GM19467 (cell line): ENCODE data around the gene CNBP.
"Not testable (repeated sequence)": the region's sequence is repeated elsewhere in the genome, so short reads cannot be mapped to it uniquely, and the experiment has no call there.

Experiments
- ATAC-seq: cut with Tn5 transposase; IDR thresholded peaks from one replicate; pipeline ENCODE4 v1.9.1; 2021; ENCODE audit warnings: mild to moderate bottlenecking, moderate library complexity; ENCODE audit not compliant: unreplicated experiment

CNBP gene

DNA sequence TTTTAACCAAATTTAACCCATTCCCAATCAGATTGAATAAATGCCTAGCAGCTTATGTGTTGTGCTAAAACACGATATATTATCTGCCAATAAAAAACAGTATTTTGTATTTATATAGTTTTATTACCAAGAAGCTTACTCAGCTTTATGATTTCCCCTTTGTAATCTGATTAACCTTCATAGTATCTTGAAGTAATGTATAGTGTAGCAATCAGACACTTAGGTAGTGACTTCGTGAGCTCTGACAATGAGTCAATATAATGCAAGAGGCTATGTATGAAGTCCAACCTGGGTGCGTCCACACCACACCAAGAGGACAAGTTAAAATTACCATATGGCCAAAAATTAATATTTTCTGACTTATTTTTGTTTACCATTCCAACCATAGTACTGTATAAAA is 2.1 kb upstream of the CNBP start:
- ATAC-seq = no peak

DNA sequence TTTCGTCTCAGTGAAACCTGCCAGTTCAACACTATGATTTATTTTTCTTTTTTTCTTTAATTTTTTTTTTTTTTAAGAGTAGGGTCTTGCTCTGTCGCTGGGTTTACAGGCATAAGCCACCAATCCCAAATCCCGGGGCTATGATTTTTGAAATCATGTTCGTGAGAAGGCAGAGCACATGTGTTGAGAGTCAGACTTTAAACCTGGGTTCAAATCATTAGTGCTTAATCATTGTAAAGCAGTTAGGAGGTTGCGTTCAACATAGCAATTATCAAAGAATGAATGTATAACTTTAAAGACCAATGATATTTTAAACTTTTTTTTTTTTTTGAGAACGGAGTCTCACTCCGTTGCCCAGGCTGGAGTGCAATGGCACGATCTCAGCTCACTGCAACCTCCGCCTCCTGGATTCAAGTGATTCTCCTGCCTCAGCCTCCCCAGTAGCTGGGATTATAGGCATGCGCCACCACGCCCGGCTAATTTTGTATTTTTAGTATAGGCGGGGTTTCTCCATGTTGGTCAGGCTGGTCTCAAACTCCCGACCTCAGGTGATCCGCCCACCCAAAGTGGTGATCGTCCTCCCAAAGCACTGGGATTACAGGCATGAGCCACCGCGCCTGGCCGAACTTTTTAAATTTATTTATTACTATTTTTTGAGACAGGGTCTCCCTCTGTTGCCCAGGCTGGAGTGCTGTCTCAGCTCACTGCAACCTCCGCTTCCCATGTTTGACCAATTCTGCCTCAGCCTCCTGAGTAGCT is 1.3 kb upstream of the CNBP start:
- not testable (repeated sequence) for ATAC-seq

DNA sequence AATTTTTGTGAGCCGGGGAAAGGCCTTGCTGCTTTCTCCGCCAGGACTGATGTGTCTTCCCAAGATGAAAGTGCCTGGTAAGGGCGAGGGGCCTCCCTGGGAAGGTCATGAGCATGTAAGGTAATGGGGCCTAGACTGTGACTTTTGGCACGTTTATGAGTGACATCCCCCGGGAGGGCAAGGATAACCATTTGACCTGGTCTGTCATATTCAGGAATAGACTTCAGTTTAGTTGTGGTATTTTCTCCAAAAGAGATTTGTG is 631 bp upstream of the CNBP start:
- no peak for ATAC-seq

DNA sequence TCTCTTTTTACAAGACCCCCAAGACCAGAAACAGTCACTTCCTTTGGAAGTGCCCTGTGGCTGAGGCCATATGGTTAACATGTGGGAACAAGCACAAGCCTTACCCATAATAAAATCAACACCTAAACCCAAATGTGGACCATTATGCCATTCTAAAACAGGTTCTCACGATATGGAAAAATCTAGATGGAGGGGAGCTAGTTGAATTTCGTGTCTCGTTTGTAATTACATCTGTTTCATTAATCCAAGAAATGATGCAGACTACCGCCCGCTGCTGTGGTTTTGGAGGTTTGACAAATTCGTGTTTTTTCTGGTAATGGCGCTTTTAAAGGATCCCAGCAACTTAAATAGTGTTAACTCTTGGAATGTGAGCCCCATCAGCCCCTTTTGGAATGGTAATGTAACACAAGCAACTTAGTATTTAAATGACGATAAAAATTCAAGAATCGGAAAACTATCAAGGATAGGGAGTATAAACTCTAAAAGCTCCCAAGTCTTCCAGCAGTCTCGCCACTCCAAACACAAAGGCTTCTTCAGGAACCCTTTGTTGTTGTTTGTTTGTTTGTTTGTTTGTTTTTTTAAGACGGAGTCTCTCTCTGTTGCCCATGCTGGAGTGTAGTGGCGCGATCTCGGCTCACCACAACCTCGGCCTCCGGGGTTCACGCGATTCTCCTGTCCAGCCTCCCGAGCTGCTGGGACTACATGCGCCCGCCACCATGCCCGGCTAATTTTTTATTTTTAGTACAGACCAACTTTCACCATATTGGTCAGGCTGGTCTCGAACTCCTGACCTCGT is 1.1 kb downstream of the CNBP start:
- ATAC-seq = no peak

DNA sequence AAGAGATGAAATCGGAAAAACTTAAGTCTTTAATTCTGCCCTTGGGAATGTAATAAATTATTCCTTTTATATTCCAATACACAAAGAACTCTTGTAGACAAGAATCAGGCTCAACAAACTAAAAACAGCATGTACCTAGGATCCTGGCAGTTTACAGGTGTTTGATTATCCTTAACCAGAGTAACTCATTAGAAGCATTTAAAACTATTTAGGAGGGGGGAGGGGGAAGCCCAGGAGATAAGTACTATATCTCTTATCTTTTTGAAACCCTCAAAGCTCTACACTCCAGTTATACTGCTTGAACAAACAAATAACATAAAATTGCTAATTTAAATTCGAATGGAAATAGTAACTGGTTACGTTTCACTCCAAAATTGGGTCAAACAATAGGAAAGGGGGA is 1.9 kb downstream of the CNBP start:
- ATAC-seq = no peak

DNA sequence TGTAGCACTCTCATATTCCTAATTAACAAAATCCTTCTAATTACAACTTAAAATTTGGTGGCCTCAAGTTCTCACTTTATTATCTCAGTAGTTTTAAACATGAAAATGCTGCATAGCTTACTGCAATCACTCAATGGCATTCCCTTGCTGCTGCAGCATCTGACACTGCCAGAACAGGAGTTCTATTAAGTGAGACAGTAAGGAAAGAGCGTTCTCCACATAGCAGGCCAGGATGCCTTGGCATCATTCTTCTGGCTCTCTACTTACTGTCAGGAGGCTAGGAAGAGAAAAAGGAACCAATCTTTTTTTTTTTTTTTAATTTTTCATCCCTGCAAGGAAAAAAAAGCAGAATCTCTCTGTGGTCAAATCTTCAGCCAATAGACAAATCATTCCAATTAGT is 3.2 kb downstream of the CNBP start:
- no peak for ATAC-seq

DNA sequence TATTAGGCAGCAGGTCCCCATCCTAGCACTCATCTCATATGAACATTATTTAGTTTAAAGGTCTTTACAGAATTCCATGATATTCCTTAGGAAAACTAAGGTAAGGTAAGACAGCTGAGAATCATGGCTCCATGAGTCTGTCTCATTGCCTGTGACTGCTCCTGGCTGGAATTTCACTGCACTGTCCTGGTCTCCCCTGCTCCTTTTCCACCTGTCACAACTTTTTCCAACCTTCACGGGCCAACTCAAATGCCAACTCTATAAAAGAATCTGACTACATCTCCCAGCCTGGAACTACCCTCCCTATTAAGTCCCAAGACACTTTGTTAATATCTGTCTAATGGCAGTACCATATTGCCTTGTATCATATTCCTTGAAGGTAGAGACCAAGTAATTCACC is 7.6 kb downstream of the CNBP start:
- ATAC-seq = no peak

DNA sequence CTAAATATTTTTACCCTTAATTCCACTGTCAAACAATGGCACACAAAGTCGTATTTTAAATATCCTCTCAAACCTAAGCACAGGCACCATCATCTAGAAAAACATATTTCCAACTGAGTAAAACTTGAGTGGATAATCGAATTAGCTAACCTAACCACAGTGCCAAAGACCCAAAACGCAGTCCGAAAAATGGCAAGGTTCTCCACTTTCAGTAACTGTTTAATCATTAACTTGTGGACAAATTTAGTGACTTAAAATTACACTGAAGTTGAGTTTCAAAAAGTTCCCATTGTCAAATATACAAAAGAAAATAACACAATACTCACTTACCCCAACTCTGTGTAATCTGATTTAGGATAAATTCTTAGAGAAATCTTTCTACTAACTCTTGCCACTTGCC is 10.0 kb downstream of the CNBP start:
- no peak for ATAC-seq

DNA sequence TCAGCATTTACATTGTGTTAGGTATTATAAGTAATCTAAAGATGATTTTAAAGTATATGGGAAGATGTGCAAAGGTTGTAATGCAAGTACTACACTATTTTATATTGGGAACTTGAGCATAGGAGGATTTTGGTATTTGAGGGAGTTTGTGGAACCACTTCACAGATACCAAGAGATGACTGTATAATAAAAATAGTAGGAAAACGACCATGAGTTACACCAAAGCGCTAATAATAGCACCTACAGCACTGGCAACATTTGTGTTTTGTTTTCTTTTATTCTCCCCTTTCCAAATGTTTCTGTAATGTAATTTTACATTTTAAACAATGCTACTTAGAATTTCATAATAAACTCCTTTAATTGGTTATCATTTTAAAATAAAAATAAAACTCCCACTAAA is 10.5 kb downstream of the CNBP start:
- ATAC-seq = no peak

DNA sequence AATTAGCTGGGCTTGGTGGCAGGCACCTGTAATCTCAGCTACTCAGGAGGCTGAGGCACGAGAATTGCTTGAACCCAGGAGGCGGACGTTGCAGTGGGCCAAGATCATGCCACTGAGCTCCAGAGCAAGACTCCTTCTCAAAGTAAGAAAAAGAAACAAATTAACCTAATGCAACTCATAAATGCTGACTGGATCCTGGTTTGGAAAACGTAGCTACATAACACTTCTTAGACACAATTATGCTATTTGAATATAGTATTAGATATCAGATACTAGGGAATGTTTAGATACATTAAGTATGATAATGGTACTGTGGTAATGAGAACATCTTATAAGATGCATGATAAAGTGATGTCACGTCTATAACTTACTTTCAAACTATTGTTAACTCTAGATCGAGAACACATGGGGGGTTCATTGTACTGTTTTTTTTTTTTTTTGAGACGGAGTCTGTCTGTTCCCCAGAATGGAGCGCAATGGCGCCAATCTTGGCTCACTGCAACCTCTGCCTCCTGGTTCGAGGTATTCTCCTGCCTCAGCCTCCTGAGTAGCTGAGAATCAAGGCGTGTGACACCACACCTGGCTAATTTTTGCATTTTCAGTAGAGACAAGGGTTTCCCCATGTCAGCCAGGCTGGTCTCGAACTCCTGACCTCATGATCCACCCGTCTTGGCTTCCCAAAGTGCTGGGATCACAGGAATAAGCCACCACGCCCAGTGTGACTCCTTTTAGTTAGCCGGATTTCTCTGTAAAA is 16.9 kb downstream of the CNBP start:
- ATAC-seq = no peak

DNA sequence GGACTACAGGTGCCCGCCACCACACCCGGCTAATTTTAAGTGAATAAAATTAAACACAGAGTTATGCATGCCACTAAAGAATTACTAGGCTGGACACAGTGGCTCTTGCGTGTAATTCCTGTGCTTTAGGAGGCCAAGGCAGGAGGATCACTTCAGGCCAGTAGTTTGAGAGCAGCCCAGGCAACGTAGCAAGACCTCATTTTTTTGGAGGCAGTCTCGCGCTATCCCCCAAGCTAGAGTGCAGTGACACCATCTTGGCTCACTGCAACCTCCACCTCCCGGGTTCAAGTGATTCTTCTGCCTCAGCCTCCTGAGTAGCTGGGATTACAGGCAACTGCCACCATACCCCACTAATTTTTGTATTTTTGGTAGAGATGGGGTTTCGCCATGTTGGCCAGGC is 18.1 kb downstream of the CNBP start:
- ATAC-seq = not testable (repeated sequence)

DNA sequence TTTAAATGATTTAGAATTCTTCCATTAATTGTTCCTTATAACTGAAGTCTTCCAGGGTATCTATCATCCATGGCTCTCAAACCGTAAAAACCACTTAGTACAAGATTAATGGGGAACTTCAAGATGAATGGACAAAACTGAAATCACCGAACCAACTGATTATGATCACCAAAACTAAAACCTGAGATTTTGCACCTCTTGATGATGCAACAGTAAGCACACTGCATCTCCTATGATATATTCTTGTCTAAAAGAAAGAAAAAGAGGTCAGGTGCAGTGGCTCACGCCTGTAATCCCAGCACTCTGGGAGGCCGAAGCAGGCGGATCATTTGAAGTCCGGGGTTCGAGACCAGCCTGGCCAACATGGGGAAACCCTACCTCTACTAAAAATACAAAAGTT is 19.2 kb downstream of the CNBP start:
- ATAC-seq = no peak

DNA sequence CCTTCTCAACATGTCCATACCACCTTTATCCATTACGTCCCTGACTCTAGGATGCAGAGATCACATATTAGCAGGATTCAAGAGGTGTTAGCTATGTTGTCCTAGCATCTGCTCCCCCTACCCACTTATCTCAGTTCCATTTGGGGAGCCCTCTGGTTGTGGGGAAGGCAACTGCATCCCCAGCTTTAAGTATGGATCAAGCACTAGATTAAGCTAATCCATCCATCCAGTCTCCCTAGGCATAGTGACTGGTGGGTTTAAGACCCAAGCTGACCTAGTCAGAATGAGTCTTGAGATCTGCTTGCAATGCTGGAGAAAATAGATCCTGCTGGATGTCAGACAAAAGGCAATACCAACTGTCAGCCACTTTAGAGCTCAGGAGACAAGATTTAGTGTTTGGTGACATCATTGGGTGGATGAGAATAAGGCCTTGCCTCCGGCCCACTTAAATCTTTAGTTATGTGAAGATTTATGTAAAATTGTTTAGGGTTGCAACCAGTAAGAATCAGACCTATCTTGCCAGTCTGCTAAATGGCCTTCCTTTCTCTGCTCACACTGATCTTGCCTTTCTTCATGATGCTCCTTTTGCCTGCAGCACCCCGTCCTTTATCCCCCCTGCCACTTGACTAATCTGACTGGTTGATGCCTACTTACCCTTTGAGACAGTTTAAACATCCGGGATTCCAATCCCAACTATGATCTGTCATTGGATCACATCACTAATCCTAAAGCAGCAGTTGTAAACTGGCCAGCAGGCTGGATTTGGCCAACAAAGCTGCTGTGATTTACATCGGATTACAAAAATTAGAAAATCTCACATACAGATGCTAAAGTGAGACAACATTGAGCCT is 20.7 kb downstream of the CNBP start:
- no peak for ATAC-seq

DNA sequence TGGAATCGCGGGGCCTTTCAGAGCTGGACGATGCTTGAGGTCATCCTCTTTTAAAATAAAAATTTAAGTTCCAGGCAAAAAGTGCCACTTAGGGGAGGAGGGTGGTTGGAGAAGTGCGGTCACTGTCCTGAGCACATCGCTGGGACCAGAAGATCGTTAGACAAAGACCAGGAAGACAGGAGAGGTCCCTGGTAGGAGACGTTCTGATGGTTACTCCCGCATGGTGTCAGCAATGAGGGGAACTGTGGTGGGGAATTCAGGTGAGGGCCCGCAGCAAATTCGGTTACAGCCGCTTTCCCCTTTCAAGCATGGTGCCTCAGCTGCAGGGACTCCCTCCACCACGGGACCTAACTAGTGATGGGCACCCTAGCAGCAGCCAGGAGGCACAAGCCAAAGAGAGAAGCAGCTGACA is 21.8 kb downstream of the CNBP start:
- no peak for ATAC-seq

DNA sequence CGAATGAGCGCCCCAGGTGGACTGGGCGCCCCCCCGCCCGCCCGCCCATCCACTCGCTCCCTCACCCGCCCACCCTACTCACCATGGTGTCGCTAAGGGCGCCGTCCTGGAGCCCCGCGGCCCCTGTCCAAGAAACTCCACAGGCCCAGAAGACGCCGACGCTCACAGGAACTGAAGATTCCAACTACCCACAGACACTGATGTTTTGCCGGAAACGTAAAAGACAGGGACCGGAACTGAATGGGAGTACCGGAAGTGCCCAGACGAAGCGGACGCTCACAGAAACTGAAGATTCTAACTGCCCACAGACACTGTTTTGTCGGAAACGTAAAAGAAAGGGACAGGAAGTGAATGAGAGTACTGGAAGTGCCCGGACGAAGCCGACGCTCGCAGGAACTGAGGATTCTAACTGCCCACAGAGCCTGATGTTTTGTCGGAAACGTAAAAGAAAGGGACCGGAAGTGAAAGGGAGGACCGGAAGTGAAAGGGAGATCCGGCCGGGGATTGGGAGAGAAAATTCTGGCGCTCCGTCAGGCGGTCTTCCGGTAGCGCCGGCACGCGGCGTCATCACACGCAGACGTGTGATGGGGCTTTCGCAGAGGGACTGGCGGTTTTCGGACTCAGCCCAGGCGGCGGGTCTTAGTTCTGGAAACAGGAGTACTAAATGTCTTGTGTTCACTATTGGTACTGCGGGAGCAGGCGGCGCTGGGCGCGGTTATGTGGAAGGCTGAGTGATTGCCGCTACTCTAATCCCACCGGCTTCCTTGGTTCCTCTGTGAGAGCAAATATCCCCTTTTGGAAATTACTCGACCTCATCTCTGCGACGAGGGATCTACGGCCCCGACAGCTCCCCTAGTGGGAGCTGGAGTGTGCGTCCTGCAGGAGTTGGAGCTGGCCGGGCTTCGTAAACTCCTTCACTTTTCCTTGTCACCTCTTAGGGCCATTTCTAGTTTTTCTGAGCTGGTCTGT is 22.5 kb downstream of the CNBP start, which contains the start of gene ISY1:
TSS of gene ISY1 (minus strand) at position 173 of the 969 bp plus-strand sequence. CDS start at position 85, 88 bp downstream.
- ATAC-seq = peak; percentile 80

DNA sequence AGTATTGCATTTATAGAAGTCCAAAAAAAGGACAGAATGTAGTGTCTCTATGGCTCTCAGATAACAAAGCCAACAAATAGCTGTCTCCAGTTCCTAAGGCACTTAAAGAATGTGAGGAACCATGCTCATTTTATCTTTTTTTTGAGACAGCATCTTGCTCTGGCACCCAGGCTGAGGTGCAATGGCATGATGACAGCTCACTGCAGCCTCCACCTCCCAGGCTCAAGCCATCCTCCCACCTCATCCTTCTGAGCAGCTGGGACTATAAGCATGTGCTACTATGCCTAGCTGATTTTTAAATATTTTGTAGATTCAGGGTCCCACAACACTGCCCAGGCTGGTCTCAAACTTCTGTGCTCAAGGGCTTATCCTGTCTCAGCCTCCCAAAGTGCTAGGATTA is 38.9 kb downstream of the CNBP start:
- ATAC-seq = no peak

DNA sequence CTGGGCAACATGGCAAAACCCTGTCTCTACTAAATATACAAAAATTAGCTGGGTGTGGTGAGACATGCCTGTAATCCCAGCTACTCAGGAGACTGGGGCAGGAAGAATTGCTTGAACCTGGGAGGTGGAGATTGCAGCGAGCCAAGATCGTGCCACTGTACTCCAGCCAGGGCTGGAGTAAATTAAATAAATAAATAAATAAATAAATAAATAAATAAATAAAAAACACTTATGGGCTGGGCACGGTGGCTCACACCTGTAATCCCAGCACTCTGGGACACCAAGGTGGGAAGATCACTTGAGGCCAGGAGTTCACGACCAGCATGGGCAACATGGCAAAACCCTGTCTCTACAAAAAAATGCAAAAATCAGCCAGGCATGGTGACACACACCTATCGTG is 42.7 kb downstream of the CNBP start:
- ATAC-seq = not testable (repeated sequence)

DNA sequence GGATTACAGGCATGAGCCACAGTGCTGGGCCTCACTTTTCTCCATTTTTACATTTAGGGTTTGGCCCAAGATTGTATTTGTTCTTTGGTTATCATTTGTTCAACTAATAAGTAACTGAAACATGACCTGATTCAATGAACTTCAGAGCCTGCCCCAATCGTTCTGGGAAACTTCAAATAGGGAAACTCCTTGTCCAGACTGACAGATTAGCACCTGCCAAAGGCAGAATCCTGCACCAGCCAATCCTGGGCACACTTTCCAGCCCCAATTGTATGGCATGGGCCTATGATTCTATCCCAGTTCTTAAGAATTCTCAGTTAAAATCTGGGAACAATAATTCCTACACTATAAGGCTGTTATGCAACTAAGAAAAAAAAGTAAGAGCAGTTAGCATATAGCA is 43.8 kb downstream of the CNBP start:
- no peak for ATAC-seq

DNA sequence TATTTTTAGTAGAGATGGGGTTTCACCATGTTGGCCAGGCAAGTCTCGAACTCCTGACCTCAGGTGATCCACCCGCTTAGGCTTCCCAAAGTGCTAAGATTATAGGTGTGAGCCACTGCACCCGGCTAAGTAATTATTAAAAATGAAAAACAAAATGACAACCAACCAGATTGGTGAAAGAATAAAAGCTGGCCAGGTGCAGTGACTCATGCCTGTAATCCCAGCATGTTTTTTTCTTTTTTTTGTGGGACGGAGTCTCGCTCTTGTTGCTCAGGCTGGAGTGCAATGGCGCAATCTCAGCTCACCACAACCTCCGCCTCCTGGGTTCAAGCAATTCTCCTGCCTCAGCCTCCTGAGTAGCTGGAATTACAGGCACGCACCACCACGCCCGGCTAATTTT is 47.4 kb downstream of the CNBP start:
- ATAC-seq = not testable (repeated sequence)
